CD4-positive, alpha-beta T cell (primary cell): ENCODE measurements around the gene ZNF621. TPM values are rescaled to one million over a fixed set of nuclear protein-coding genes. Genes with fewer than 3 reads are reported as not detected.
"Not testable (repeated sequence)": the region's sequence is repeated elsewhere in the genome, so short reads cannot be mapped to it uniquely, and the experiment has no call there.

ENCODE experiments used
- ATAC-seq: fragments of 200-7000 bp; cut with Tn5 transposase; one replicate; pipeline ENCODE4 v1.10.0; 2022; ENCODE audit warnings: mild to moderate bottlenecking; ENCODE audit not compliant: poor library complexity
- CTCF ChIA-PET: fragments of 350-600 bp; sonication (Branson Sonifier 250); formaldehyde crosslinking; loops from one replicate; lab custom pipeline; 2021; ENCODE audit warnings: antibody characterized with exemption, inconsistent platforms; lab: Charles Lee
- POLR2A ChIA-PET: fragments of 350-600 bp; sonication (Branson Sonifier 250); formaldehyde crosslinking; loops from one replicate; lab custom pipeline; 2021; ENCODE audit warnings: antibody characterized with exemption, inconsistent platforms; lab: Charles Lee
- DNase-seq, 14 experiments: peaks; one replicate each; pipeline ENCODE4 v3.0.0-alpha.2; 2013 to 2020; ENCODE audit warnings: mixed read lengths in 2 of 14
- H3K27ac ChIP-seq, 2 donors: one replicate each; pipeline versions ENCODE4 v1.5.1 to v1.7.0; 2013; ENCODE audit warnings: low read length in 2 of 2, low read depth in 1 of 2, mild to moderate bottlenecking in 1 of 2
- H3K27me3 ChIP-seq, 2 experiments: 1 replicate in 1 of 2; 2 replicates in 1 of 2; pipeline versions ENCODE4 v1.6.1 to v1.7.0; 2013; ENCODE audit warnings: low read length in 2 of 2, control low read depth in 1 of 2, mild to moderate bottlenecking in 1 of 2, moderate library complexity in 1 of 2; ENCODE audit not compliant: insufficient read depth in 2 of 2, control insufficient read depth in 1 of 2
- H3K36me3 ChIP-seq: one replicate; pipeline ENCODE4 v1.6.1; 2013; ENCODE audit warnings: low read length, control low read depth; ENCODE audit not compliant: insufficient read depth
- H3K4me1 ChIP-seq: one replicate; pipeline ENCODE4 v1.6.1; 2013; ENCODE audit warnings: low read length, control low read depth; ENCODE audit not compliant: insufficient read depth
- H3K4me3 ChIP-seq: one replicate; pipeline ENCODE4 v1.5.1; 2013; ENCODE audit warnings: mild to moderate bottlenecking, low read length, moderate library complexity
- H3K9me3 ChIP-seq, 2 experiments: 1 replicate in 1 of 2; 2 replicates in 1 of 2; pipeline versions ENCODE4 v1.6.1 to v1.7.0; 2013; ENCODE audit warnings: low read length in 2 of 2, mild to moderate bottlenecking in 2 of 2, control low read depth in 1 of 2, moderate library complexity in 1 of 2; ENCODE audit not compliant: control insufficient read depth in 1 of 2, insufficient read depth in 1 of 2
- H3K27ac Mint-ChIP-seq: one replicate; pipeline ENCODE4 v1.8.0; 2020; ENCODE audit warnings: mixed read lengths
- H3K27me3 Mint-ChIP-seq: one replicate; pipeline ENCODE4 v1.8.0; 2021; ENCODE audit warnings: mixed read lengths
- H3K36me3 Mint-ChIP-seq: one replicate; pipeline ENCODE4 v1.8.0; 2021; ENCODE audit warnings: low read depth, mixed read lengths
- H3K4me1 Mint-ChIP-seq: one replicate; pipeline ENCODE4 v1.8.0; 2021; ENCODE audit warnings: low read depth, mixed read lengths
- H3K4me3 Mint-ChIP-seq: one replicate; pipeline ENCODE4 v1.8.0; 2020; ENCODE audit warnings: mild to moderate bottlenecking, mixed read lengths
- H3K9me3 Mint-ChIP-seq: one replicate; pipeline ENCODE4 v1.8.0; 2020; ENCODE audit warnings: mixed read lengths
- CTCF ChIP-seq: fragments of 200-600 bp; IDR thresholded peaks from one replicate; pipeline ENCODE4 v1.8.0; 2022; ENCODE audit warnings: antibody characterized with exemption, mild to moderate bottlenecking
- intact Hi-C, 2 experiments: fragments of 100-400 bp; cut with DNase I in 1 of 2; cut with micrococcal nuclease in 1 of 2; formaldehyde crosslinking; loops; one replicate each; pipeline versions ENCODE4 v1.15.1 to v1.9.0; 2023 to 2025; cut with DNase I, micrococcal nuclease
- total RNA-seq, 174 experiments: library from RNA in 2 of 174; stranded (reverse) in 2 of 174; gene quantifications; one replicate each; pipeline ENCODE4 v1.2.3 and lab custom pipeline; 2021 to 2026

The ZNF621 gene
- total RNA-seq, 2 experiments from 2014 or later, result 8.6 to 8.8 TPM

- Mint-ChIP-seq H3K4me3 (no peak overlapping the region), H3K4me1 (no peaks in the 10 kb centered on the region), H3K27me3 (peaks cover 6% of the 10 kb centered on the region), H3K27ac (no peak overlapping the region), H3K9me3 (no peaks in the 10 kb centered on the region), H3K36me3 (no peaks in the 10 kb centered on the region)
- Histone ChIP-seq H3K27ac (no peak overlapping the region), H3K4me1 (no peaks in the 10 kb centered on the region), H3K36me3 (no peaks in the 10 kb centered on the region), H3K4me3 (no peak overlapping the region), H3K9me3 (no peaks in the 10 kb centered on the region), H3K27me3 (no peaks in the 10 kb centered on the region)
- intact Hi-C loops, result no loop called here
- ChIA-PET POLR2A (no interaction called here), CTCF (no interaction called here)
- ATAC-seq (no peak), DNase-seq (no peak)
- TF ChIP-seq CTCF, result no peak
Measured at GRCh38 chr3:40557575-40558161, 32.9 kb downstream of the ZNF621 start.

GRCh38 chr3:40562482-40562881 lies 37.7 kb downstream of the ZNF621 start:
- H3K36me3 Mint-ChIP-seq, intact Hi-C loops, H3K9me3 ChIP-seq, H3K4me3 Mint-ChIP-seq, DNase-seq, H3K27me3 ChIP-seq, ATAC-seq, POLR2A ChIA-PET, H3K27me3 Mint-ChIP-seq, H3K27ac ChIP-seq, H3K4me3 ChIP-seq, H3K36me3 ChIP-seq, CTCF ChIA-PET, H3K27ac Mint-ChIP-seq, H3K4me1 Mint-ChIP-seq, H3K9me3 Mint-ChIP-seq, H3K4me1 ChIP-seq: not testable (repeated sequence)

GRCh38 chr3:40565629-40566028 lies 40.9 kb downstream of the ZNF621 start:
- intact Hi-C loops, DNase-seq, H3K4me3 ChIP-seq, H3K36me3 Mint-ChIP-seq, POLR2A ChIA-PET, H3K4me3 Mint-ChIP-seq, H3K36me3 ChIP-seq, H3K27me3 ChIP-seq, H3K9me3 ChIP-seq, H3K27ac Mint-ChIP-seq, H3K4me1 Mint-ChIP-seq, H3K9me3 Mint-ChIP-seq, H3K27ac ChIP-seq, ATAC-seq, CTCF ChIA-PET, H3K4me1 ChIP-seq: not testable (repeated sequence)
- H3K27me3 Mint-ChIP-seq, result peaks cover 11% of the 10 kb centered on the region

- H3K4me1 Mint-ChIP-seq, result no peaks in the 10 kb centered on the region
- H3K9me3 ChIP-seq, result no peaks in the 10 kb centered on the region
- no peak for DNase-seq
- H3K4me1 ChIP-seq, result no peaks in the 10 kb centered on the region
- POLR2A ChIA-PET, result no interaction called here
- H3K9me3 Mint-ChIP-seq, result no peaks in the 10 kb centered on the region
- no peak for ATAC-seq
- H3K27me3 Mint-ChIP-seq, result peaks cover 11% of the 10 kb centered on the region
- H3K27me3 ChIP-seq, result no peaks in the 10 kb centered on the region
- no peak for TF ChIP-seq CTCF
- CTCF ChIA-PET, result interaction anchor here (1.0 kb wide), 1 partner anchor 14 kb away, joined by 3 read pairs; no protein-coding TSS in a partner anchor
- no peaks in the 10 kb centered on the region for H3K36me3 Mint-ChIP-seq
- H3K4me3 Mint-ChIP-seq, result no peak overlapping the region
- no peak overlapping the region for H3K27ac ChIP-seq
- intact Hi-C loops, result no loop called here
- no peaks in the 10 kb centered on the region for H3K36me3 ChIP-seq
- no peak overlapping the region for H3K27ac Mint-ChIP-seq
- H3K4me3 ChIP-seq, result no peak overlapping the region
Measured at GRCh38 chr3:40566694-40567093, 41.9 kb downstream of the ZNF621 start.
